ENCODE measurements around the gene PFKL. TPM values are rescaled to one million over a fixed set of nuclear protein-coding genes. Genes with fewer than 3 reads are reported as not detected.

PFKL gene
- total RNA-seq, 2 experiments from 2014 or later, result 218 to 221 TPM

DNA sequence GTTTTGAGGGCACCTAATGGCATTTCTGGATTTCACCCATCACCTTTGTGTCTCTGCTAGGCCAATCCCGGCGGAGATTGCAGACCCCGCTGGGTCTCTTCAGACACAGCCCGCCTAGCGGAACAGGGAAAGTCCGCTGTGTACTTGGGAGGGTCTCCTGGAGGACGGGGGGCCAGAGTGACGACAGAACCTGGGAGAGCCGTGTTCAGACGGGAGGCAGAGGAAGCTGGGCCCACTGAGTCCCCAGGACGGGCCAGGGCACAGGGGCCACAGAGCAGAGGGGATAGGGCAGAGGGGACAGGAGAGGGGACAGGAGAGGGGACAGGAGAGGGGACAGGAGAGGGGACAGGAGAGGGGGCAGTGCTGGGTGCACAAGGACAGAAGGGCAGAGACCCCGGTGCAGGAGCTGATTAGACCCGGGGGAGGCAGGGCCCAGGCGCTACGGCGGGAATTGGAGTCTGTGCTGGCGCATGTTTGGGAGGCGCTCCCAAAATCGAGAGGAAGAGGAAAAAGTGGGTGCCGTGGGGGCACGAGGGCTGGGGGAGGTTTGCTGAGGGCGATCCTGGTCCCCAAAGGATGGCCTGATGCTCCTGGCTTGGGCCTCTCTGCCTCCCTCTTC lies 66.2 kb downstream of the PFKL start:
- no peak overlapping the region for H3K27ac Mint-ChIP-seq
- ChIA-PET POLR2A (no interaction called here), CTCF (no interaction called here)
- peaks cover 7% of the 10 kb centered on the region for H3K36me3 Mint-ChIP-seq (ENCODE audit: low read depth)
- H3K4me3 Mint-ChIP-seq, result no peak overlapping the region
- peaks cover 5% of the 10 kb centered on the region for H3K27me3 Mint-ChIP-seq
- no peak for DNase-seq
- H3K9me3 Mint-ChIP-seq, result peaks cover 4% of the 10 kb centered on the region
- H3K4me1 Mint-ChIP-seq, result no peaks in the 10 kb centered on the region

DNA sequence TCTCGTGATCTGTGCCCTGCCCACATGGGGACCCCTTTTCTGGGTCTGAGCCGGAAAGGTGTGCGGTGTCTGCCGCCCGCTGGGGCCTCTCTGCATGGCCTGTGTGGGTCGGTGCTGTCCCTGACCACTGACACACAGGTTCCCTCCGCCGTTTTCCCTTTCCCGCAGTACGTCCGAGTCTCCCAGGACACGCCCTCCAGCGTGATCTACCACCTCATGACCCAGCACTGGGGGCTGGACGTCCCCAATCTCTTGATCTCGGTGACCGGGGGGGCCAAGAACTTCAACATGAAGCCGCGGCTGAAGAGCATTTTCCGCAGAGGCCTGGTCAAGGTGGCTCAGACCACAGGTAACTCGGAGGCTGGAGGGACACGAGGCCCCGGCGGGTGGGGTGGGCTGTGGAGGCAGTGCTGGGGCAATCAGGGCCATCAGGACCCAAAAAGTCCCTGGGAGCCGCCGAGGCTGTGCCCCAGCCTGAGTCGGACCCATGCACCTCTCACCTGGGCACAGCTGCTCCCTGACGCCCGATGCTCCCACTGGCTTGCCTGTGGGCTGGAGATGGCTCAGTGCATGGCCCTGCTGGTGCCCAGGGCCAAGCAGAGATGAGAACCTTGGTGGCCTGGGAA lies 66.8 kb downstream of the PFKL start:
- no peak for DNase-seq
- no peak overlapping the region for H3K27ac Mint-ChIP-seq
- peaks cover 10% of the 10 kb centered on the region for H3K36me3 Mint-ChIP-seq (ENCODE audit: low read depth)
- H3K27me3 Mint-ChIP-seq, result peaks cover 5% of the 10 kb centered on the region
- CTCF ChIA-PET, result no interaction called here
- POLR2A ChIA-PET, result no interaction called here
- peaks cover 7% of the 10 kb centered on the region for H3K9me3 Mint-ChIP-seq
- H3K4me3 Mint-ChIP-seq, result no peak overlapping the region
- no peaks in the 10 kb centered on the region for H3K4me1 Mint-ChIP-seq

DNA sequence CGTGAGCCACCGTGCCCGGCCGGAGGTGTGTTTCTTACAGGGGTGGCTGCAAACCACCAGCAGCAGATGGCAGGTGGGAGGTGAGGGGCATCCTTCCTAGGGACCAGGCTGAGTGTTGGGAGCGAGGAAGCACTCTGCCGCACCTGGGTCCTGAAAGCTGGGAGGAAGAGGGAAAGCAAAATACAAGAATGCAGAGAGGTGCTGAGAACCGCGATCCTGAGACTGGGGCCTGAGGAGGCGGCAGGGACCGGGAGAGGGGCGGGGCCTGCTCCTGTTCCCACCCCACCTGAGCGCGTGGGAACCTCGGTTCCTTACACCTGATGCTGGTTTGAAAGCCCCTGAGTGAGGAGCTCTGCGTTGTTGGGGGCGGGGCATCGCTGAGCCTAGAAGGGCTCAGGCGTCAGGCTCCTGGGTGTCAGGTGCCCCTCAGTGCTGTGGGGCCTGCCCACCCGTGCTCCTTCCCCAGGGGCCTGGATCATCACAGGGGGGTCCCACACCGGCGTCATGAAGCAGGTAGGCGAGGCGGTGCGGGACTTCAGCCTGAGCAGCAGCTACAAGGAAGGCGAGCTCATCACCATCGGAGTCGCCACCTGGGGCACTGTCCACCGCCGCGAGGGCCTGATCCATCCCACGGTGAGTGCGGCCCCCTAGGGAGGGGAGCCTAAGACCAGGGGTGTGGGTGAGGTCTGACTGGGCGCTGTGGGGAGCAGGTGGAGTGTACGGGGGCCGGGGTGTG lies 69.0 kb downstream of the PFKL start:
- Mint-ChIP-seq H3K4me1 (peaks cover 5% of the 10 kb centered on the region), H3K27ac (no peak overlapping the region), H3K4me3 (no peak overlapping the region), H3K9me3 (peaks cover 6% of the 10 kb centered on the region), H3K27me3 (no peaks in the 10 kb centered on the region), H3K36me3 (ENCODE audit: low read depth) (peaks cover 14% of the 10 kb centered on the region)
- ChIA-PET CTCF (no interaction called here), POLR2A (no interaction called here)
- no peak for DNase-seq

DNA sequence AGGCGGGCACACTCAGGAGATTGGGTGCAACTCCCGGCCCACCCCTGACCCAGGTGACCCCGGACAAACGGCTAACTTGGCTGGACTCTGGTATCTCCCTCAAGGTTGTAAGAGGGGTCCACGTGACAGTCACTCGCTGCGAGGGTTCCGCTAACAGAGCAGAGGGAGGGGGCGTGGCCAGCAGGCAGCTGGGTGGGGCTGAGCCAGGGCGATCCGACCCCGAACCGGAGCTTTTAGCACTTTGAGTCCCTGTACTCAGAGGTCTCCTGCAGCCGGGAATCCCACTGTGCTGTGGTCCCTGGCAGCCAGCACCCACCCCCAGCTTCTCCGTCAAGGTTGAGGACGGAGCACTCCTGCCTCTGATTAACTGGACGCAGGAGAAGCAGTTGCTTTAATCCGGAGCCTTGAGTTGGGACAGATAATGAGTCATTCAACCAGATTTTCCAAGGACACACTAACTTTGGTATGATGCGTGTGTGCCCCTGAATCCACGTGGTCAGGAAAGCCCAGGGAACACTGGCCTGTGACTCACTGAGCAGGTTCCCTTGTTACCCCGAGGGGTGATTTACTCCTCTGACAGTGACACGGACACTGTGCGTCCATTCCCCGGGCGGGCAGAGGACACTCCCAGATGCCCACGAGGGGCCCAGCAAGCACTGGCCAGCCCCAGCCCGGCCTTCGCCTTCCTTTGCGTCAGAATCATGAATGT lies 70.3 kb downstream of the PFKL start:
- H3K9me3 Mint-ChIP-seq, result peaks cover 9% of the 10 kb centered on the region
- peaks cover 20% of the 10 kb centered on the region for H3K36me3 Mint-ChIP-seq (ENCODE audit: low read depth)
- no peaks in the 10 kb centered on the region for H3K27me3 Mint-ChIP-seq
- peaks cover 16% of the 10 kb centered on the region for H3K4me1 Mint-ChIP-seq
- no peak for DNase-seq
- ChIA-PET CTCF (no interaction called here), POLR2A (no interaction called here)
- no peak overlapping the region for H3K27ac Mint-ChIP-seq
- H3K4me3 Mint-ChIP-seq, result no peak overlapping the region

DNA sequence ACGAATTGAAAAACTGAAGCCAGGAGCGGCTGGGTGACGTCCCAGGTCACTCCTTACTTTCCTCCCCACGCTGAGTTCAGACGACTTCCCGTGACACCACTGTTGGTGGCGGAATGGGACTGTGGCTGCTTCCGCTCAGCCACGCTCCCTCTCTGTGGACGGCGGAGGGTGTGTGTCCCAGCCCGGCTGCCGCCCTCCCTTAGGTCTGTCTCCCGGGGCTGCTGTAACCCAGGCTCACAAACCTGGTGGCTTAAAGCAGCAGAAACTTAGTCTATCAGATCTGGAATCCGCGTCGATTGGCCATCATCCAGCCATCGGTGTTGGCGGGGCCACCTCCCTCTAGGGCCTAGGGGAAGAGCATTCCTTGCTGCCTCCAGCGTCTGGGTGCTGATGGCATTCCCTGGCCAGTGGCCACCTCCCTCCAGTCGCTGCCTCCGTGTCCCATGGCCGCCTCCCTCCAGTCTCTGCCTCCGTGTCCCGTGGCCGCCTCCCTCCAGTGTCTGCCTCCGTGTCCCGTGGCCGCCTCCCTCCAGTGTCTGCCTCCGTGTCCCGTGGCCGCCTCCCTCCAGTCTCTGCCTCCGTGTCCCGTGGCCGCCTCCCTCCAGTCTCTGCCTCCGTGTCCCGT lies 71.0 kb downstream of the PFKL start:
- no peak for DNase-seq
- H3K4me3 Mint-ChIP-seq, result no peak overlapping the region
- peaks cover 27% of the 10 kb centered on the region for H3K36me3 Mint-ChIP-seq (ENCODE audit: low read depth)
- CTCF ChIA-PET, result no interaction called here
- no peak overlapping the region for H3K27ac Mint-ChIP-seq
- H3K27me3 Mint-ChIP-seq, result no peaks in the 10 kb centered on the region
- peaks cover 24% of the 10 kb centered on the region for H3K4me1 Mint-ChIP-seq
- POLR2A ChIA-PET, result no interaction called here
- H3K9me3 Mint-ChIP-seq, result peaks cover 15% of the 10 kb centered on the region

DNA sequence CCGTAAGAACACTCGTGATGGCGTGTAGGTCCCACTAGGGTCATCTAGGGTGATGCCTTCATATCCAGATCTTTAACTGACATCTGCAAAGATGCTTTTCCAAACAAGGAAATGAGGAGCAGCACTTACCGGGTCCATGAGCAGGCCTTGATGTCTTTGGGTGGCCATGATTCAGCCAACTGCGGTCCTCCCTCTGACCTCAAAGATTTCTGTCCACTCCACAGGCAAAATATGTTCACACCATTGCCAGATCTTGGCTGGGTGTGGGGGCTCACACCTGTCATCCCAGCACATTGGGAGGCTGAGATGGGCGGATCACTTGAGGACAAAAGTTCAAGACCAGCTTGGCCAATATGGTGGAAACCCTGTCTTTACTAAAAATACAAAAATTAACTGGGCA lies 71.7 kb downstream of the PFKL start:
- Mint-ChIP-seq H3K36me3 (ENCODE audit: low read depth) (peaks cover 34% of the 10 kb centered on the region), H3K4me1 (peaks cover 30% of the 10 kb centered on the region), H3K27me3 (no peaks in the 10 kb centered on the region), H3K9me3 (peaks cover 15% of the 10 kb centered on the region), H3K4me3 (no peak overlapping the region), H3K27ac (no peak overlapping the region)
- ChIA-PET CTCF (no interaction called here), POLR2A (no interaction called here)
- DNase-seq, result no peak

DNA sequence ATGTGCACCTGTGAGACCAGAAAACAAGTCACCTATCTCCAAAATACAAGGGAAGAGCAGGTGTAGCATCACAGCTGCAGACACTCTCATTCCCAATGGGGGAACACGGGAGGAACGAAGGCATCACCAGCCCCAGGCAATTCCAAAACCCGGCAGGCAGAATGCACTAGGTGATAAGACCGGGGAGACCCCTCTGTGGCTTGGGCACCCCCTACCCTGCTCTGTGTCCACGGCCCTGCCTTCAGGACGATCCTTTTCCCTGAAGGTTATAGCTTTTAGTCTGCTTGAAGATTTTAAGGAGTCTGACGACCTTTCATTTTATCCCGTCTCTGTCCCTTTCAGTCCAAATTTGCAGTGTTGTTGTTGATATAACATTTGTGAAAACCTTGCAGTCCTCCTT lies 72.8 kb downstream of the PFKL start:
- H3K27me3 Mint-ChIP-seq, result peaks cover 3% of the 10 kb centered on the region
- CTCF ChIA-PET, result no interaction called here
- H3K36me3 Mint-ChIP-seq (ENCODE audit: low read depth), result peaks cover 38% of the 10 kb centered on the region
- POLR2A ChIA-PET, result no interaction called here
- H3K4me3 Mint-ChIP-seq, result no peak overlapping the region
- H3K4me1 Mint-ChIP-seq, result peaks cover 30% of the 10 kb centered on the region
- DNase-seq, result no peak
- H3K27ac Mint-ChIP-seq, result no peak overlapping the region
- peaks cover 15% of the 10 kb centered on the region for H3K9me3 Mint-ChIP-seq

DNA sequence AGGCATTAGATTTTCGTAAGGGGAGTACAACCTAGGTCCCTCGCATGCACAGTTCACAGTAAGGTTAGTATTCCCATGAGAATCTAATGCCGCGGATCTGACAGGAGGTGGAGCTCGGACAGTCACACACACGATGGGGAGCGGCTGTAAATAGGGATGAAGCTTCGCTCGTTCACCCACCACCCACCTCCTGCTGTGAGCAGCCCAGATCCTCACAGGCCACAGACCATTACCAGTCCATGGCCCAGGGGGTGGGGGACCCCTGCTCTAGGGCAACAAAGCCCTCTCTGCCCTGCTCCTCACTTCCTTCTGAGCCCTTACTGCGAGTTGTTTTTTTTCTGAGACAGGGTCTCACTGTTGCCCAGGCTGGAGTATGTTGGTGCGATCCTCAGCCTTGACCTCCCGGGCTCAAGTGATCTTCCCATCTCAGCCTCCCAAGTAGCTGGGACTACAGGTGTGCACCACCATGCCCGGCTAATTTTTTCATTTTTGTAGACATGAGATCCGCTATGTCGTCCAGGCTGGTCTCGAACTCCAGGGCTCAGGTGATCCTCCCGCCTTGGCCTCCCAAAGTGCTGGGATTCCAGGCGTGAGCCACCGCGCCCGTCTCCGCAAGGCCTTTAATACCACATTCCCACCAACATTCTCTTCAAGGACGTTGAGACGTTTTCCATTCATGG lies 74.9 kb downstream of the PFKL start:
- no peak for DNase-seq
- H3K36me3 Mint-ChIP-seq (ENCODE audit: low read depth), result peaks cover 43% of the 10 kb centered on the region
- POLR2A ChIA-PET, result interaction anchor here (0.7 kb wide), 1 partner anchor 40 kb away, joined by 3 read pairs; no protein-coding TSS in a partner anchor
- peak overlapping the region; percentile 27 for H3K27ac Mint-ChIP-seq
- peaks cover 3% of the 10 kb centered on the region for H3K27me3 Mint-ChIP-seq
- CTCF ChIA-PET, result no interaction called here
- H3K9me3 Mint-ChIP-seq, result peaks cover 15% of the 10 kb centered on the region
- peaks cover 30% of the 10 kb centered on the region for H3K4me1 Mint-ChIP-seq
- H3K4me3 Mint-ChIP-seq, result no peak overlapping the region

DNA sequence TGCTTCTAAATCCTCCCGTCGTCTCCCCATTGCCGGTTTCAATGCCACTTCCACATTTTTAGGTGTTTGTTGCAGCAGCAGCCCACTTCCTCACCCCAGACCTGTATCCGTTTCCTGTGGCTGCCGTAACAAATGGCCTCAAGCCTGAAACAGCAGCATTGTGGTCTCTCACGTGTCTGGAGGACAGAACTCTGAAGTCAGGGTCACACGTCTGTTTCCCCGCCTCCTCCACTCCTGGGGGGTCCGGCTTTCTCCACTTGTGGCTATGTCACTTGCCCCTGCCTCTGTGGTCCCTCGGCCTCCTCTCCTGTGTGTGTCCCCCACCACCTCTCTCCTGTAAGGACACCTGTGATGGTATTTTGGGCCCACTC lies 75.4 kb downstream of the PFKL start:
- H3K36me3 Mint-ChIP-seq (ENCODE audit: low read depth), result peaks cover 43% of the 10 kb centered on the region
- peak; percentile 76 for DNase-seq
- CTCF ChIA-PET, result no interaction called here
- no peak overlapping the region for H3K4me3 Mint-ChIP-seq
- H3K27ac Mint-ChIP-seq, result peak overlapping the region; percentile 27
- peaks cover 15% of the 10 kb centered on the region for H3K9me3 Mint-ChIP-seq
- H3K27me3 Mint-ChIP-seq, result peaks cover 3% of the 10 kb centered on the region
- peaks cover 30% of the 10 kb centered on the region for H3K4me1 Mint-ChIP-seq
- POLR2A ChIA-PET, result interaction anchor here (0.7 kb wide), 1 partner anchor 22 kb away, joined by 4 read pairs; the partner anchor contains the start of gene TRPM2

DNA sequence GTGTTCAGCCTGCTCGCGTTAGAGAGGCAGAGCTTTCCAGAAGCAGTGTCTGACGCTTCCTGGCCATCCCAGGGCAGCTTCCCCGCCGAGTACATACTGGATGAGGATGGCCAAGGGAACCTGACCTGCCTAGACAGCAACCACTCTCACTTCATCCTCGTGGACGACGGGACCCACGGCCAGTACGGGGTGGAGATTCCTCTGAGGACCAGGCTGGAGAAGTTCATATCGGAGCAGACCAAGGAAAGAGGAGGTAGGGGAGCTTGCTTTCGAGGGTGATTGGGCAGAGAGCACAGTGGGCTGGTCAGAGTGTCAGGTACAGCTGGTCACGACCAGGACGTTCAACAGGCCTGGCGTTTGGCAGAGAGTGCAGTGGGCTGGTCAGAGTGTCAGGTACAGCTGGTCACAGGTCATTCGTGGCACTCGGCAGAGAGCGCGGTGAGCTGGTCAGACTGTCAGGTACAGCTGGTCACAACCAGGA lies 75.9 kb downstream of the PFKL start:
- DNase-seq, result no peak
- peaks cover 15% of the 10 kb centered on the region for H3K9me3 Mint-ChIP-seq
- H3K4me1 Mint-ChIP-seq, result peaks cover 30% of the 10 kb centered on the region
- H3K4me3 Mint-ChIP-seq, result no peak overlapping the region
- H3K27ac Mint-ChIP-seq, result no peak overlapping the region
- H3K36me3 Mint-ChIP-seq (ENCODE audit: low read depth), result peaks cover 43% of the 10 kb centered on the region
- ChIA-PET POLR2A (interaction anchor here (0.7 kb wide), 1 partner anchor 22 kb away, joined by 4 read pairs; the partner anchor contains the start of gene TRPM2), CTCF (no interaction called here)
- H3K27me3 Mint-ChIP-seq, result peaks cover 3% of the 10 kb centered on the region

DNA sequence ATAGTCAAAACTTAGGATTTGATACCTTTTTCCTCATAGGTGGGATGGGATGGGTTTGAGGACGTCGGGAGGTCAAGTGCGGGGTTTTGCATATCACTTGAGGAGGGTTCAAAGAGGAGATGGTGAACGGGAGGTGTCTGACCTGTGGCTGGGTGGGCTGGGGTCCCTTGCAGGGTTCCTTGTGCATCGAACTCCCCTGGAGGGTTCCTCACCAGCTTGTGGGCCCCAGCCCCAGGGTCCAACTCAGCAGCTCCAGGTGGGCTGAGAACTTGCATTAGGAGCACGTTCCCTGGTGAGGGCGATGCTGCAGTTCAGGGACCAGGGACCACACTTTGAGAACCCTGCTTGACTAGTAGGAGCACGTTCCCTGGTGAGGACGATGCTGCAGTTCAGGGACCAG lies 76.8 kb downstream of the PFKL start:
- no peak overlapping the region for H3K27ac Mint-ChIP-seq

More for the DNA sequence above, 76.8 kb downstream of the PFKL start:
- Mint-ChIP-seq H3K36me3 (ENCODE audit: low read depth) (peaks cover 42% of the 10 kb centered on the region), H3K27me3 (peaks cover 3% of the 10 kb centered on the region), H3K4me1 (peaks cover 30% of the 10 kb centered on the region), H3K9me3 (peaks cover 13% of the 10 kb centered on the region), H3K4me3 (no peak overlapping the region)
- no peak for DNase-seq
- CTCF ChIA-PET, result no interaction called here
- POLR2A ChIA-PET, result no interaction called here
